Endodermal cell (in vitro differentiated cells): Measurements from ENCODE around the gene GOLGA2. TPM values are rescaled to one million over a fixed set of nuclear protein-coding genes. Genes with fewer than 3 reads are reported as not detected.

ENCODE experiments used
- DNase-seq: peaks from one replicate; pipeline ENCODE4 v3.0.0-alpha.2; 2017
- H3K27ac ChIP-seq: 2 replicates; pipeline ENCODE4 v1.5.1; 2013; ENCODE audit warnings: mild to moderate bottlenecking, low read depth, low read length, moderate library complexity
- H3K27me3 ChIP-seq: 2 replicates; pipeline ENCODE4 v1.6.1; 2013; ENCODE audit warnings: mild to moderate bottlenecking, low read length, moderate library complexity; ENCODE audit not compliant: insufficient read depth, control insufficient read depth, poor library complexity, severe bottlenecking
- H3K36me3 ChIP-seq: 2 replicates; pipeline ENCODE4 v1.7.0; 2013; ENCODE audit warnings: mild to moderate bottlenecking, low read length, moderate library complexity; ENCODE audit not compliant: control insufficient read depth, insufficient read depth
- H3K4me1 ChIP-seq: one replicate; pipeline ENCODE4 v1.7.0; 2013; ENCODE audit warnings: low read length; ENCODE audit not compliant: control insufficient read depth, insufficient read depth
- H3K4me3 ChIP-seq: 2 replicates; pipeline ENCODE4 v1.5.1; 2013; ENCODE audit warnings: mild to moderate bottlenecking, low read length, moderate library complexity
- H3K9ac ChIP-seq: 2 replicates; pipeline ENCODE4 v1.6.1; 2013; ENCODE audit warnings: mild to moderate bottlenecking, low read length, moderate library complexity; ENCODE audit not compliant: poor library complexity, severe bottlenecking; ENCODE audit errors: extremely low read depth
- H3K9me3 ChIP-seq: 2 replicates; pipeline ENCODE4 v1.6.1; 2013; ENCODE audit warnings: mild to moderate bottlenecking, low read length, moderate library complexity; ENCODE audit not compliant: control insufficient read depth
- H3K27ac Mint-ChIP-seq: 2 replicates; pipeline ENCODE4 v1.8.0; 2020; ENCODE audit warnings: mixed read lengths
- H3K27me3 Mint-ChIP-seq: 2 replicates; pipeline ENCODE4 v1.8.0; 2021; ENCODE audit warnings: mild to moderate bottlenecking, mixed read lengths; ENCODE audit not compliant: insufficient read depth
- H3K36me3 Mint-ChIP-seq: 2 replicates; pipeline ENCODE4 v1.8.0; 2020; ENCODE audit warnings: low read depth, mixed read lengths
- H3K4me1 Mint-ChIP-seq: 2 replicates; pipeline ENCODE4 v1.8.0; 2020; ENCODE audit warnings: mixed read lengths
- H3K4me3 Mint-ChIP-seq: 2 replicates; pipeline ENCODE4 v1.8.0; 2020; ENCODE audit warnings: mild to moderate bottlenecking, moderate library complexity, mixed read lengths
- H3K9me3 Mint-ChIP-seq: 2 replicates; pipeline ENCODE4 v1.8.0; 2020; ENCODE audit warnings: mild to moderate bottlenecking, mixed read lengths
- WGBS, 2 experiments: methylation state at CpG; one replicate each; pipeline versions ENCODE4 v1.1.5 to v1.1.7; 2013; ENCODE audit warnings: missing lambda C conversion rate in 2 of 2, mixed read lengths in 1 of 2; ENCODE audit not compliant: insufficient coverage in 1 of 2, insufficient read length in 1 of 2; 5-methylcytosine and 5-hydroxymethylcytosine counted together
- microRNA-seq: library from miRNA; unstranded; fragments of <30 nt; microRNA quantifications from one replicate; pipeline ENCODE4 v1.2.0, GENCODE V29; 2020; ENCODE audit warnings: borderline microRNAs expressed
- total RNA-seq, 2 donors: library from RNA; stranded (reverse); fragmentation: NEBNext Ultra II Directional in 1 of 2; extraction: Animal tissue kit (Norgen Biotek cat#: 25700) in 1 of 2; gene quantifications; 2 replicates in 1 of 2; 3 replicates in 1 of 2; pipeline ENCODE4 v1.2.1, GENCODE V29; 2021
- TF ChIP-seq, protein P1 (sequence below): fragments of 200-600 bp; sonication (generic); conservative IDR thresholded peaks from 2 replicates; pipeline ENCODE4 v1.5.0; 2021; ENCODE audit warnings: antibody characterized with exemption, mild to moderate bottlenecking

GOLGA2 gene
- total RNA-seq, 2 donors from 2014 or later = 91.9 to 101 TPM

DNA sequence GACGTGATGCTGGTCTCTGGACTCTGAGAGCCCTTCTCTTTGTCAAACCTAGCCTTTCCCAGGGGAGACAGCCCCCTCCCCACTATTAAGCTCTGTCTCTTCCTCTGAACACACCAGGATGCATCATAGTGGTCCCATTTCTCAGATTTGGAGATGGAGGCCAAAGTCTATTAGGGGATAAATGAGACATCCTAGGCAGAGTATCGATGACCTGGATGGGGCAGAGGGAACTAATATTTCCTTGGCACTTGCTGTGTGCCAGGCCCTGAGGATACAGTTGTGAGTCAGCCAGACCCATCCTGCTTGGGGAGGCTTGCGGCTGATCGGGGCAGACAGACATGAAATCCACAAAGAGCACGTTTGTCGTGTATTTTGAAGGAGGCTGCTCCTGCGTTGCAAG is 67.4 kb downstream of the GOLGA2 start:
- no peaks in the 10 kb centered on the region for H3K36me3 Mint-ChIP-seq
- peak overlapping the region; percentile 2 for H3K27ac Mint-ChIP-seq
- WGBS, 2 experiments = 93 to 100% methylated on average over 3 to 7 of the region's 7 CpGs
- no peak overlapping the region for H3K4me3 ChIP-seq
- H3K9me3 Mint-ChIP-seq = no peaks in the 10 kb centered on the region
- H3K36me3 ChIP-seq = no peaks in the 10 kb centered on the region
- H3K4me1 ChIP-seq = peaks cover 5% of the 10 kb centered on the region
- TF ChIP-seq, protein P1, sequence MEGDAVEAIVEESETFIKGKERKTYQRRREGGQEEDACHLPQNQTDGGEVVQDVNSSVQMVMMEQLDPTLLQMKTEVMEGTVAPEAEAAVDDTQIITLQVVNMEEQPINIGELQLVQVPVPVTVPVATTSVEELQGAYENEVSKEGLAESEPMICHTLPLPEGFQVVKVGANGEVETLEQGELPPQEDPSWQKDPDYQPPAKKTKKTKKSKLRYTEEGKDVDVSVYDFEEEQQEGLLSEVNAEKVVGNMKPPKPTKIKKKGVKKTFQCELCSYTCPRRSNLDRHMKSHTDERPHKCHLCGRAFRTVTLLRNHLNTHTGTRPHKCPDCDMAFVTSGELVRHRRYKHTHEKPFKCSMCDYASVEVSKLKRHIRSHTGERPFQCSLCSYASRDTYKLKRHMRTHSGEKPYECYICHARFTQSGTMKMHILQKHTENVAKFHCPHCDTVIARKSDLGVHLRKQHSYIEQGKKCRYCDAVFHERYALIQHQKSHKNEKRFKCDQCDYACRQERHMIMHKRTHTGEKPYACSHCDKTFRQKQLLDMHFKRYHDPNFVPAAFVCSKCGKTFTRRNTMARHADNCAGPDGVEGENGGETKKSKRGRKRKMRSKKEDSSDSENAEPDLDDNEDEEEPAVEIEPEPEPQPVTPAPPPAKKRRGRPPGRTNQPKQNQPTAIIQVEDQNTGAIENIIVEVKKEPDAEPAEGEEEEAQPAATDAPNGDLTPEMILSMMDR = no peak
- H3K9ac ChIP-seq = no peak overlapping the region
- peaks cover 4% of the 10 kb centered on the region for H3K27me3 Mint-ChIP-seq
- DNase-seq = no peak
- no peaks in the 10 kb centered on the region for H3K27me3 ChIP-seq
- no peak overlapping the region for H3K4me3 Mint-ChIP-seq
- H3K27ac ChIP-seq = no peak overlapping the region
- peaks cover 12% of the 10 kb centered on the region for H3K4me1 Mint-ChIP-seq
- H3K9me3 ChIP-seq = no peaks in the 10 kb centered on the region

DNA sequence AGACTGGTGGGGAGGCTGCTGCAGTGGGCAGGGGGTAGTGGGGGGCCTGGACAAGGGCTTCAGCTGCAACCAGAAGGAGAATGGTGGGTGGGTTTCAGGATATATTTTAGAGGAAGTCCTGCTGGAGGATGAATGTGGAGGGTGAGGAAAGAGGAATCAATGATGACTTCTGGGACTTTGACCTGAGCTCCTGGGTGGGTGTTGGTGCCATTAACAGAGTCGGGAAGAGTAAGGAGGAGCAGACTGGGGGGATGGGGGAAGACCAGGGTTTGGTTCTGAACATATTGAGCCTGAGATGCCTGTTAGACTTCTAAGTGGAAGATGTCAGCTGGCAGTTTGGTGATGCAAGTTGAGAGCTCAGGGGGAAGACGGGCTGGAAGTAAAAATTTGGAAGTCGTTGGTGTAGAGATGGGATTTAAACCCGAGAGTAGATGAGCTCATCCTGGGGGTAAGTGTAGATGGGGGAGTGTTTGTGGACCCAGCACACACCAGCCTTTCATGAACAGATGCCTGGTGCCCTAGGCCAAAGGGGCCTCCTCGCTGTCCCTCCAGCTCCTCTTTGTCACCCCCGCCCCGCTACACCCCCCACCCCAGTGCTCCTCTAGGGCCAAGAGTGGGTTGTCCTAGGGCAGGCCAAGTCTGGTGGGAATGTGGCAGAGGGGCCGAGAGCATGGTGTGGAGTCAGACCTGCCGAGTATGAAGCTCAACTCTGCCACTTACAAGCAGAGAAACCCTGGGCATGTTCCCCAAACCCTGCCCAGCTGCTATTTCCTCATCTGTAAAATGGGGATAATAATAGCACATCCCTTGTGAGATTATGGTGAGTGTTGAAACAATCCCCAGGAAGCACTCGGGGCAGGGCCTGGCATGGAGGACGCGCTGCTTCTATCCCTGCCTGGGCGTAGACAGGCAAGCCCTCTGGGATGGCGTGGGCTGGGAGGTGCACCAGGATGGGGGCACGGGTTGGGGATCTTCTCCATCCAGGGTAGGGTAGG is 68.6 kb downstream of the GOLGA2 start:
- Mint-ChIP-seq H3K4me1 (peaks cover 12% of the 10 kb centered on the region), H3K27me3 (peaks cover 4% of the 10 kb centered on the region), H3K9me3 (no peaks in the 10 kb centered on the region), H3K36me3 (no peaks in the 10 kb centered on the region), H3K27ac (no peak overlapping the region), H3K4me3 (no peak overlapping the region)
- H3K36me3 ChIP-seq = no peaks in the 10 kb centered on the region
- H3K27me3 ChIP-seq = no peaks in the 10 kb centered on the region
- H3K4me1 ChIP-seq = peaks cover 5% of the 10 kb centered on the region
- TF ChIP-seq, protein P1 = no peak
- H3K4me3 ChIP-seq = no peak overlapping the region
- H3K9ac ChIP-seq = no peak overlapping the region
- no peak for DNase-seq
- H3K27ac ChIP-seq = no peak overlapping the region
- 92% methylated on average over 9 to 15 of the region's 15 CpGs for WGBS, 2 experiments
- H3K9me3 ChIP-seq = no peaks in the 10 kb centered on the region

DNA sequence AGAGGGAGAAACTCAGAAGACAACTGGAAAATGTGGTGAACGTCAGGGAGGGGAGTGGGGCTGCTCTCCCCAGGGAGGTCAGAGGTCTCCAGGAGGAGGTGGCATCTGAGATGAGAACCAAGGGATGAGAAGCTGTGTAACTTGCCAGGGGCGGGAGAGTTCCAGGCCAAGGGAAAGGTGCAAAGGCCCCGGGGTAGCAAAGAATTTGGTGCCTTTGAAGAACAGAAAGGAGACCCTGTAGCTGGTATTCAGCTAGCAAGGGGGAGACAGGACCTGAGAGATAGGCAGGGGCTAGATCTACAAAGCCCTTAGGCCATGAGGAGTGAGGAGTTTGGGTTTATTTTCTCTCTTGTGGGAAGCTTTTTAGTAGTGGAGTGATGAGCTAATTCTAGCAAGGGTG is 69.3 kb downstream of the GOLGA2 start:
- no peak overlapping the region for H3K9ac ChIP-seq
- H3K4me3 ChIP-seq = no peak overlapping the region
- 81 to 86% methylated on average over 3 of the region's 3 CpGs for WGBS, 2 experiments
- TF ChIP-seq, protein P1 = no peak
- Mint-ChIP-seq H3K27me3 (peaks cover 4% of the 10 kb centered on the region), H3K4me3 (no peak overlapping the region), H3K4me1 (peaks cover 12% of the 10 kb centered on the region), H3K27ac (no peak overlapping the region), H3K9me3 (no peaks in the 10 kb centered on the region), H3K36me3 (no peaks in the 10 kb centered on the region)
- peaks cover 5% of the 10 kb centered on the region for H3K4me1 ChIP-seq
- no peaks in the 10 kb centered on the region for H3K9me3 ChIP-seq
- DNase-seq = no peak
- H3K27me3 ChIP-seq = no peaks in the 10 kb centered on the region
- no peak overlapping the region for H3K27ac ChIP-seq
- H3K36me3 ChIP-seq = no peaks in the 10 kb centered on the region

Small RNA genes lying within 50 kb of the gene (microRNA-seq; reads per million reads assigned to microRNA genes)
- 8.9 reads per million, percentile 43 among the genes with 10 or more reads in this experiment for gene MIR199B
- not detected for gene MIR3154

Other genes starting within 250 kb of the GOLGA2 start
- gene NAIF1, start 208.7 kb downstream of the GOLGA2 start, total RNA-seq = 1 to 10 TPM; 6.2 to 6.6 TPM
- gene SLC25A25, start 207.8 kb downstream of the GOLGA2 start, total RNA-seq = 10 to 100 TPM; 12.9 to 13.1 TPM
- gene PTGES2, start 148.3 kb downstream of the GOLGA2 start, total RNA-seq = 10 to 100 TPM; 73.5 to 84.5 TPM
- not detected for gene LCN2, start 126.6 kb downstream of the GOLGA2 start, total RNA-seq
- 10 to 100 TPM; 65.7 to 82.1 TPM for gene BBLN, start 115.7 kb downstream of the GOLGA2 start, total RNA-seq
- 100 to 1,000 TPM; 115 to 117 TPM for gene CIZ1, start 84.4 kb downstream of the GOLGA2 start, total RNA-seq
- gene DNM1, start 72.6 kb downstream of the GOLGA2 start, total RNA-seq = 100 to 1,000 TPM in 1 of 2 donors, 10 to 100 TPM in 1; 55.8 to 147 TPM
- 10 to 100 TPM; 33.4 to 46.9 TPM for gene SWI5, start 269 bp upstream of the GOLGA2 start, total RNA-seq
- gene TRUB2, start 46.4 kb upstream of the GOLGA2 start, total RNA-seq = 10 to 100 TPM; 30.6 to 31.8 TPM
- 10 to 100 TPM; 48.1 to 50.7 TPM for gene COQ4, start 46.8 kb upstream of the GOLGA2 start, total RNA-seq
- gene SLC27A4, start 64.5 kb upstream of the GOLGA2 start, total RNA-seq = 10 to 100 TPM; 22.4 to 25.0 TPM
- gene URM1, start 95.4 kb upstream of the GOLGA2 start, total RNA-seq = 10 to 100 TPM; 51.5 to 60.4 TPM
- gene CERCAM, start 144.8 kb upstream of the GOLGA2 start, total RNA-seq = 10 to 100 TPM; 18.5 to 26.5 TPM
- gene ODF2, start 180.0 kb upstream of the GOLGA2 start, total RNA-seq = 10 to 100 TPM; 34.5 to 48.7 TPM
- 10 to 100 TPM; 14.7 to 16.6 TPM for gene GLE1, start 228.7 kb upstream of the GOLGA2 start, total RNA-seq